Uterus (tissue), 2 donors: ENCODE measurements around the gene IL10RA.

Source experiments
- POLR2A ChIP-seq, 2 donors: fragments of 450-650 bp; IDR thresholded peaks; one replicate each; pipeline ENCODE4 v1.6.1; 2016; ENCODE audit warnings: antibody characterized with exemption in 2 of 2, mild to moderate bottlenecking in 1 of 2, moderate library complexity in 1 of 2
- TF ChIP-seq, protein P1 (sequence below), 4 experiments: fragments of 200-600 bp in 2 of 4; fragments of 450-650 bp in 2 of 4; sonication (generic) in 2 of 4; IDR thresholded peaks; one replicate each; pipeline ENCODE4 v1.5.1; 2016 to 2019; ENCODE audit warnings: antibody characterized with exemption in 4 of 4, mild to moderate bottlenecking in 2 of 4, moderate library complexity in 1 of 4

DNA sequence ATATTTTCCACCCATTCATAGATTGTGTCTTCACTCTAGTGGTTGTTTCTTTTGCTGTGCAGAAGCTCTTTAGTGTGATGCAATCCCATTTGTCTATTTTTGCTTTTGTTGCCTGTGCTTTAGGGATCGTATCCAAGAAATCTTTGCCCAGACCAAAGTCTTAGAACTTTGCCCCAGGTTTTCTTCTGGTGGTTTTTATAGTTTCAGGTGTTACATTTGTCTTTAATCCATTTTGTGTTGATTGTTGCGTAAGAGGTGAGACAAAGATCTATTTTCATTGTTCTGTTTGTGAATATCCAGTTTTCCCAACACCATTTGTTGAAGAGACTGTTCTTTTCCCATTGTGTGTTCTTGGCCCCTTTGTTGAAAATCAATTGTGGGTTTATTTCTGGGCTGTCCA lies 6.4 kb downstream of the IL10RA start:
- TF ChIP-seq, protein P1, sequence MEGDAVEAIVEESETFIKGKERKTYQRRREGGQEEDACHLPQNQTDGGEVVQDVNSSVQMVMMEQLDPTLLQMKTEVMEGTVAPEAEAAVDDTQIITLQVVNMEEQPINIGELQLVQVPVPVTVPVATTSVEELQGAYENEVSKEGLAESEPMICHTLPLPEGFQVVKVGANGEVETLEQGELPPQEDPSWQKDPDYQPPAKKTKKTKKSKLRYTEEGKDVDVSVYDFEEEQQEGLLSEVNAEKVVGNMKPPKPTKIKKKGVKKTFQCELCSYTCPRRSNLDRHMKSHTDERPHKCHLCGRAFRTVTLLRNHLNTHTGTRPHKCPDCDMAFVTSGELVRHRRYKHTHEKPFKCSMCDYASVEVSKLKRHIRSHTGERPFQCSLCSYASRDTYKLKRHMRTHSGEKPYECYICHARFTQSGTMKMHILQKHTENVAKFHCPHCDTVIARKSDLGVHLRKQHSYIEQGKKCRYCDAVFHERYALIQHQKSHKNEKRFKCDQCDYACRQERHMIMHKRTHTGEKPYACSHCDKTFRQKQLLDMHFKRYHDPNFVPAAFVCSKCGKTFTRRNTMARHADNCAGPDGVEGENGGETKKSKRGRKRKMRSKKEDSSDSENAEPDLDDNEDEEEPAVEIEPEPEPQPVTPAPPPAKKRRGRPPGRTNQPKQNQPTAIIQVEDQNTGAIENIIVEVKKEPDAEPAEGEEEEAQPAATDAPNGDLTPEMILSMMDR (IDR thresholded peaks at IDR 0.05): no peak
- no peak for TF ChIP-seq POLR2A (IDR thresholded peaks at IDR 0.05)
